HPDE6-E6E7 (cell line): ENCODE results near the gene CCDC86.

Experiments
- DNase-seq: peaks from one replicate; pipeline ENCODE4 v3.0.0; 2011; ENCODE audit warnings: missing footprints; ENCODE audit errors: extremely low spot score

Gene CCDC86

GRCh38 chr11:60852982-60853950 lies 11.4 kb downstream of the CCDC86 start:
- no peak for DNase-seq

- no peak for DNase-seq
Measured at GRCh38 chr11:60854140-60854846, 12.4 kb downstream of the CCDC86 start.

GRCh38 chr11:60854847-60855725 lies 13.2 kb downstream of the CCDC86 start:
- no peak for DNase-seq

- DNase-seq, result no peak
Measured at GRCh38 chr11:60855726-60856633, 14.1 kb downstream of the CCDC86 start, which contains the start of gene PTGDR2. PTGDR2 (minus strand) TSS chr11:60855950; CDS start chr11:60853722, 2,228 bp downstream.

- no peak for DNase-seq
Measured at GRCh38 chr11:60857378-60858232, 15.7 kb downstream of the CCDC86 start.

- DNase-seq, result no peak
Measured at GRCh38 chr11:60858236-60858635, 16.3 kb downstream of the CCDC86 start.

- no peak for DNase-seq
Measured at GRCh38 chr11:60858731-60859464, 17.0 kb downstream of the CCDC86 start.

GRCh38 chr11:60859616-60860250 lies 17.8 kb downstream of the CCDC86 start:
- DNase-seq, result no peak

- no peak for DNase-seq
Measured at GRCh38 chr11:60860943-60861342, 19.0 kb downstream of the CCDC86 start.

- no peak for DNase-seq
Measured at GRCh38 chr11:60862171-60862570, 20.3 kb downstream of the CCDC86 start.

GRCh38 chr11:60863550-60864521 lies 21.9 kb downstream of the CCDC86 start:
- DNase-seq, result no peak

- no peak for DNase-seq
Measured at GRCh38 chr11:60864856-60865513, 23.1 kb downstream of the CCDC86 start.

- no peak for DNase-seq
Measured at GRCh38 chr11:60866911-60867870, 25.3 kb downstream of the CCDC86 start, which contains the start of gene ZP1. ZP1 (plus strand) TSS chr11:60867542; CDS start chr11:60867562, 20 bp downstream.

- no peak for DNase-seq
Measured at GRCh38 chr11:60867871-60868681, 26.2 kb downstream of the CCDC86 start.
